ENCODE results near the gene LRRC4C.

- TF ChIP-seq, protein P1, sequence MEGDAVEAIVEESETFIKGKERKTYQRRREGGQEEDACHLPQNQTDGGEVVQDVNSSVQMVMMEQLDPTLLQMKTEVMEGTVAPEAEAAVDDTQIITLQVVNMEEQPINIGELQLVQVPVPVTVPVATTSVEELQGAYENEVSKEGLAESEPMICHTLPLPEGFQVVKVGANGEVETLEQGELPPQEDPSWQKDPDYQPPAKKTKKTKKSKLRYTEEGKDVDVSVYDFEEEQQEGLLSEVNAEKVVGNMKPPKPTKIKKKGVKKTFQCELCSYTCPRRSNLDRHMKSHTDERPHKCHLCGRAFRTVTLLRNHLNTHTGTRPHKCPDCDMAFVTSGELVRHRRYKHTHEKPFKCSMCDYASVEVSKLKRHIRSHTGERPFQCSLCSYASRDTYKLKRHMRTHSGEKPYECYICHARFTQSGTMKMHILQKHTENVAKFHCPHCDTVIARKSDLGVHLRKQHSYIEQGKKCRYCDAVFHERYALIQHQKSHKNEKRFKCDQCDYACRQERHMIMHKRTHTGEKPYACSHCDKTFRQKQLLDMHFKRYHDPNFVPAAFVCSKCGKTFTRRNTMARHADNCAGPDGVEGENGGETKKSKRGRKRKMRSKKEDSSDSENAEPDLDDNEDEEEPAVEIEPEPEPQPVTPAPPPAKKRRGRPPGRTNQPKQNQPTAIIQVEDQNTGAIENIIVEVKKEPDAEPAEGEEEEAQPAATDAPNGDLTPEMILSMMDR (IDR thresholded peaks at IDR 0.05), result no peak
- TF ChIP-seq ZFX (IDR thresholded peaks at IDR 0.05; ENCODE audit: borderline replicate concordance), result no peak
Observed at GRCh38 chr11:40827116-40827515, 632.3 kb downstream of the LRRC4C start.

Data from 22Rv1 (cell line).